H1 (cell line): ENCODE results near the gene GLCE.

Experiments used
- BCL11A ChIP-seq, 2 experiments: IDR thresholded peaks; one replicate each; pipeline ENCODE4 v1.6.1; 2011; ENCODE audit warnings: low read depth in 2 of 2, low read length in 2 of 2, mild to moderate bottlenecking in 2 of 2
- CHD2 ChIP-seq: IDR thresholded peaks from 2 replicates; pipeline ENCODE4 v1.6.1; 2012; ENCODE audit warnings: low read length, improper control_type of control experiment
- EZH2 ChIP-seq: fragments of 200-600 bp; sonication (generic); IDR thresholded peaks from 2 replicates; pipeline ENCODE4 v1.7.1; 2012; ENCODE audit warnings: low read depth, mild to moderate bottlenecking, moderate library complexity, low read length, inconsistent platforms; ENCODE audit not compliant: severe bottlenecking
- PHF8 ChIP-seq: fragments of 200-600 bp; sonication (generic); conservative IDR thresholded peaks from 2 replicates; pipeline ENCODE4 v1.7.1; 2012; ENCODE audit warnings: low read depth, mild to moderate bottlenecking, inconsistent platforms, low read length, moderate library complexity
- POLR2A ChIP-seq, 2 experiments: IDR thresholded peaks; 1 replicate in 1 of 2; 2 replicates in 1 of 2; pipeline ENCODE4 v1.6.1; 2011; ENCODE audit warnings: low read depth in 2 of 2, low read length in 2 of 2, mild to moderate bottlenecking in 2 of 2; ENCODE audit errors: control extremely low read depth in 1 of 2
- TF ChIP-seq, protein P1 (sequence below), 3 experiments: IDR thresholded peaks; 1 replicate in 2 of 3; 2 replicates in 1 of 3; pipeline versions ENCODE4 v1.5.1 to v1.6.1; 2011; ENCODE audit warnings: low read length in 3 of 3, mild to moderate bottlenecking in 3 of 3, inconsistent platforms in 2 of 3, low read depth in 1 of 3, moderate library complexity in 1 of 3; ENCODE audit not compliant: insufficient read depth in 1 of 3; ENCODE audit errors: control extremely low read depth in 1 of 3

GRCh38 chr15:69316291-69316690 lies 155.9 kb downstream of the GLCE start:
- TF ChIP-seq EZH2 (no peak), PHF8 (no peak), POLR2A (IDR thresholded peaks at IDR 0.05; ENCODE audit: control extremely low read depth in 1 of 2, low read depth in 2 of 2, low read length in 2 of 2) (no peak), BCL11A (IDR thresholded peaks at IDR 0.05; ENCODE audit: low read depth in 2 of 2, low read length in 2 of 2) (no peak), CHD2 (no peak)
- TF ChIP-seq, protein P1, sequence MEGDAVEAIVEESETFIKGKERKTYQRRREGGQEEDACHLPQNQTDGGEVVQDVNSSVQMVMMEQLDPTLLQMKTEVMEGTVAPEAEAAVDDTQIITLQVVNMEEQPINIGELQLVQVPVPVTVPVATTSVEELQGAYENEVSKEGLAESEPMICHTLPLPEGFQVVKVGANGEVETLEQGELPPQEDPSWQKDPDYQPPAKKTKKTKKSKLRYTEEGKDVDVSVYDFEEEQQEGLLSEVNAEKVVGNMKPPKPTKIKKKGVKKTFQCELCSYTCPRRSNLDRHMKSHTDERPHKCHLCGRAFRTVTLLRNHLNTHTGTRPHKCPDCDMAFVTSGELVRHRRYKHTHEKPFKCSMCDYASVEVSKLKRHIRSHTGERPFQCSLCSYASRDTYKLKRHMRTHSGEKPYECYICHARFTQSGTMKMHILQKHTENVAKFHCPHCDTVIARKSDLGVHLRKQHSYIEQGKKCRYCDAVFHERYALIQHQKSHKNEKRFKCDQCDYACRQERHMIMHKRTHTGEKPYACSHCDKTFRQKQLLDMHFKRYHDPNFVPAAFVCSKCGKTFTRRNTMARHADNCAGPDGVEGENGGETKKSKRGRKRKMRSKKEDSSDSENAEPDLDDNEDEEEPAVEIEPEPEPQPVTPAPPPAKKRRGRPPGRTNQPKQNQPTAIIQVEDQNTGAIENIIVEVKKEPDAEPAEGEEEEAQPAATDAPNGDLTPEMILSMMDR (IDR thresholded peaks at IDR 0.05; ENCODE audit: control extremely low read depth in 1 of 3, insufficient read depth in 1 of 3, low read depth in 1 of 3, low read length in 3 of 3): no peak
